Activated CD4-positive, alpha-beta T cell treated with anti-CD3 and anti-CD28 coated beads, Interleukin-2, amount 10 ng/mL, durations not matched to agents 7 days and 5 days (primary cell): ENCODE measurements around the gene NBR1. TPM values are rescaled to one million over a fixed set of nuclear protein-coding genes. Genes with fewer than 3 reads are reported as not detected.
A peak's percentile ranks its signal among the peaks of the same experiment; 100 is the strongest.
"Not testable (repeated sequence)": the region's sequence is repeated elsewhere in the genome, so short reads cannot be mapped to it uniquely, and the experiment has no call there.

Experiments used
- CTCF ChIA-PET: fragments of 350-600 bp; sonication (Branson Sonifier 250); formaldehyde crosslinking; loops from one replicate; lab custom pipeline; 2021; ENCODE audit warnings: antibody characterized with exemption; lab: Charles Lee
- POLR2A ChIA-PET: fragments of 350-600 bp; sonication (Branson Sonifier 250); formaldehyde crosslinking; loops from one replicate; lab custom pipeline; 2021; ENCODE audit warnings: antibody characterized with exemption; lab: Charles Lee
- DNase-seq: peaks from one replicate; pipeline ENCODE4 v3.0.0-alpha.2; 2020
- H3K27ac Mint-ChIP-seq: one replicate; pipeline ENCODE4 v1.8.0; 2021; ENCODE audit warnings: mild to moderate bottlenecking, moderate library complexity, mixed read lengths
- H3K27me3 Mint-ChIP-seq: one replicate; pipeline ENCODE4 v1.8.0; 2021; ENCODE audit warnings: mixed read lengths
- H3K36me3 Mint-ChIP-seq: one replicate; pipeline ENCODE4 v1.8.0; 2021; ENCODE audit warnings: low read depth, mixed read lengths
- H3K4me1 Mint-ChIP-seq: one replicate; pipeline ENCODE4 v1.8.0; 2021; ENCODE audit warnings: mixed read lengths
- H3K4me3 Mint-ChIP-seq: one replicate; pipeline ENCODE4 v1.8.0; 2021; ENCODE audit warnings: mild to moderate bottlenecking, moderate library complexity, mixed read lengths
- H3K9me3 Mint-ChIP-seq: one replicate; pipeline ENCODE4 v1.8.0; 2021; ENCODE audit warnings: mixed read lengths
- total RNA-seq, 2 experiments: library from RNA; stranded (reverse); gene quantifications; one replicate each; pipeline ENCODE4 v1.2.3, GENCODE V29; 2021

Gene NBR1
- total RNA-seq, 2 experiments from 2014 or later, result 53.9 to 54.3 TPM

DNA sequence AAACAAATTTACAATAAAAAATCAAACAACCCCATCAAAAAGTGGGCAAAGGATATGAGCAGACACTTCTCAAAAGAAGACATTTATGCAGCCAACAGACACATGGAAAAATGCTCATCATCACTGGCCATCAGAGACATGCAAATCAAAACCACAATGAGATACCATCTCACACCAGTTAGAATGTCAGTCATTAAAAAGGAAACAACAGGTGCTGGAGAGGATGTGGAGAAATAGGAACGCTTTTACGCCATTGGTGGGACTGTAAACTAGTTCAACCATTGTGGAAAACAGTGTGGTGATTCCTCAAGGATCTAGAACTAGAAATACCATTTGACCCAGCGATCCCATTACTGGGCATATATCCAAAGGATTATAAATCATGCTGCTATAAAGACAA lies 34.4 kb upstream of the NBR1 start:
- H3K27ac Mint-ChIP-seq, POLR2A ChIA-PET, H3K4me1 Mint-ChIP-seq, H3K27me3 Mint-ChIP-seq, DNase-seq, H3K4me3 Mint-ChIP-seq, H3K9me3 Mint-ChIP-seq, CTCF ChIA-PET: not testable (repeated sequence)
- peaks cover 18% of the 10 kb centered on the region for H3K36me3 Mint-ChIP-seq

DNA sequence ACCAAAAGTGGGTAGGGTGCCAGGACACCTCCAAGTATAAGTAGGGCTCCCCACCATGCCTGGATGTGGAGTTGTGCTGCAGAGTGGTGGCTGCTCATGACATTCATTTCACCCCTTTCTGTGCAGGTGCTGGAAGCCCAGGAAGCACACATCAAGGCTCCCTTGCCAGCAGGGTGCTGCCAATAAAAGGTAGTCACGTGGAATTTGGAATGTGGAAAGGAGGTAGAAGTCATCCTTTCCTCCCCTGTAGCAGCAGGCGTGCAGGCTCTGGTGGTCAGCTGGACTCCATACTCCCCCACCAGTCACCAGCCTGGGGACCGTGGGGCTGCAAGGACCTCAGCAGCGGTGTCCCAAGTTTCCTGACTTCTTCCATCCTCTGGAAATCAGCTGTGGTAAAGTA lies 32.5 kb upstream of the NBR1 start:
- H3K27ac Mint-ChIP-seq, DNase-seq, H3K27me3 Mint-ChIP-seq, POLR2A ChIA-PET, H3K4me3 Mint-ChIP-seq, H3K4me1 Mint-ChIP-seq, H3K9me3 Mint-ChIP-seq: not testable (repeated sequence)
- CTCF ChIA-PET, result interaction anchor here (0.7 kb wide), 1 partner anchor 83 kb away, joined by 4 read pairs; no protein-coding TSS in a partner anchor
- H3K36me3 Mint-ChIP-seq, result peaks cover 15% of the 10 kb centered on the region

DNA sequence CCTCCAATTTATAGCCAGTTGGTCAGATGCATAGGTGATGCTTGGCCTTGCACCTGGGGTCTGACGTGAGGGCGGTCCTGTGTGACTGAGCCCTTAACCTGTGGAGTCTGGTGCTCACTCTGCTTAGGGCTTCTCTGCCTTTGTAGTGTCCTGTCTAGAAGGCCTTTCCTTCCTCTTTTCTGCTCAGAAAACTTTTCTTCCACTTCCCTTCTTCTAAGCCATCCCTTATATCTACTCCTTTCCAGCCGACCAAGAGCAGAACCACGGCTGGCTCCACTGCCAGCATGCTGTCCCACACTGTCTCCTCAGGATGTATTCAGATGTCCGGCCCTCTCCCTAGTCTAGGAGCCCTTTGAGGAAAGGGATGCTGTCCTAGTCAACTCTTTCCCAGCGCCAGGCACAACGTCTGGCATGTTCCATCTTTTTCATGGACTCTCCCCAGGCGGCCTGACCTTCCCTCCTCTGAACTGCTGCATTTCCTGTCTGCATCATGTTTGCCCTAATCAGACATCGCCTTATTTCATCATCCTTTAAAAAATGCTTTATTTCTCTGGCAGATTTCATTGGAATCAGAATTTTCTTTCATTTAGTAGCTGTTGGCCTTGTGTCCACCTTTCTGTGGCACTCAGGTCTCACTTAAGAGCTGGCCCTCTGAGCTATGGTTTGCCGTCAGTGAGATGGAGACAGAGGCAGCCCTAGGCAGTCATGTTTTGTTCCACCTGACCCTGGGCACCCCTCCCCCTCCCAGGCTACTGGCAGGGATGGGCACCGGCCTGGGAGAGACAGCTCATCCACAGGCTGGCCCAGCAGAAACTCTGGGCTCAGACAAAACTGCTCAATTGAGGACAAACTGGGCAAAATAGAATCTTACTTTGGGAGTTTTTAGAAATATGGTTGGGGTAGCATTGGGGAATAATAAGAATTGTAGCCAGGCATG lies 30.4 kb upstream of the NBR1 start:
- Mint-ChIP-seq H3K27me3 (no peaks in the 10 kb centered on the region), H3K27ac (no peak overlapping the region), H3K36me3 (peaks cover 3% of the 10 kb centered on the region), H3K9me3 (no peaks in the 10 kb centered on the region), H3K4me1 (peaks cover 10% of the 10 kb centered on the region), H3K4me3 (no peak overlapping the region)
- DNase-seq, result no peak
- CTCF ChIA-PET, result interaction anchor here (1.0 to 1.2 kb wide), 2 partner anchors 12 to 14 kb away, joined by 3 to 7 read pairs; no protein-coding TSS in a partner anchor
- POLR2A ChIA-PET, result interaction anchor here (0.6 kb wide), 1 partner anchor 19 kb away, joined by 3 read pairs; no protein-coding TSS in a partner anchor

DNA sequence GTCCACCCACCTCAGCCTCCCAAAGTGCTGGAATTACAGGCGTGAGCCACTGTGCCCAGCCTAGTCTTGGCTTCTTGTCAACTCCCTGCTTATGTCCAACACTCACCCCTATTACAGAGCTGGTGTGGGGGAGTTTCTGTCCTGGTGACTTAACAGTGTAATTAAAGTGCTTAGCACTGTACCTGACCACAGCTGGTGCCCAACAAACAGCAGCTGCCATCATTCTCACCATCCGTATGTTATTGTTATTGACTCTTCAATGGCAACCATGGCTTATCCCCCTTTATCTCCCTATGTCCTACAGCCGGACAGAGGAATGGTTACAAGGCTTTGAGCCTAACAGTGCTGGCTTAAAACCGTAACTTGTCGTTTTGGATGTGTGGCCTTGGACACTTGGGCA lies 28.9 kb upstream of the NBR1 start:
- Mint-ChIP-seq H3K4me3 (no peak overlapping the region), H3K9me3 (no peaks in the 10 kb centered on the region), H3K27ac (no peak overlapping the region), H3K27me3 (no peaks in the 10 kb centered on the region), H3K36me3 (no peaks in the 10 kb centered on the region), H3K4me1 (no peaks in the 10 kb centered on the region)
- POLR2A ChIA-PET, result no interaction called here
- no peak for DNase-seq
- CTCF ChIA-PET, result no interaction called here

DNA sequence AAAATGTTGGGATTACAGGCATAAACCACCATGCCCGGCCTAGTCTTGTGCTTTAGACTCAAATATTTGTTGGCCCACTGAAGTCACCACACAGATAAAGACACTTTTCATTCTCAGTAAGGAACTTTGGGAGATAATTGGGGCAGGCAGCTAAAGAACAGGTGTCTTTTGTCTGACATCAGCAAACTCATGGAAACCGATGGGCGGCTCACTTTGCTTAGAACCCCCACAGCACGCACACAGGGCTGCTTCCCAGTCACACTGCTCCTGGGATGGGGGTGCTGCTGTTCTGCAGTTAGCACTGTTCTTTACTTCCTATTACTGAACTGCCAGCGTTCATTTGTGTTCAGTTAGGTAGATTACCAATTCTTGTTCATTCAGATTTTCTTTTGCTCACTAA lies 27.8 kb upstream of the NBR1 start:
- H3K27ac Mint-ChIP-seq, result no peak overlapping the region
- ChIA-PET CTCF (no interaction called here), POLR2A (no interaction called here)
- no peak for DNase-seq
- H3K4me1 Mint-ChIP-seq, result no peaks in the 10 kb centered on the region
- no peaks in the 10 kb centered on the region for H3K27me3 Mint-ChIP-seq
- H3K4me3 Mint-ChIP-seq, result no peak overlapping the region
- no peaks in the 10 kb centered on the region for H3K9me3 Mint-ChIP-seq
- H3K36me3 Mint-ChIP-seq, result no peaks in the 10 kb centered on the region

DNA sequence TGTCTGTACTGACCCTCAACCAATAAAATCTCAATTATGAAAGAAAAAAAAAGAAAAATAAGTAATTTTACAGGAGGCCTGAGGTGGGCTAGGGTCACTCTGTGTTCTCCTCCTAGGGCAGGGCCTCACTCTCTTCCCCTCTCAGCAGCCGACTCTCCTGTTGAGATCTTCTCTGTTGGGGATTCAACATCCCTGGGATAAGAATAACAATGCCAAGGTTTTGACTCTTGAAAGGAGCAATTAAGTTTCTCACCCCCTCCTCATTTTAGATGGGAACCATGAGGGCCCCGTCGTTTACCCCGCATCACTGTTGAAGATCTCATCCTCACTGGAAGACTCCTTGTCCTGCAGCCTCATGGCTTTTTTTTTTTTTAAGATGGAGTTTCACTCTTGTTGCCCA lies 24.4 kb upstream of the NBR1 start:
- H3K4me3 Mint-ChIP-seq, result no peak overlapping the region
- no peaks in the 10 kb centered on the region for H3K9me3 Mint-ChIP-seq
- ChIA-PET CTCF (no interaction called here), POLR2A (no interaction called here)
- H3K36me3 Mint-ChIP-seq, result no peaks in the 10 kb centered on the region
- no peak for DNase-seq
- no peak overlapping the region for H3K27ac Mint-ChIP-seq
- no peaks in the 10 kb centered on the region for H3K4me1 Mint-ChIP-seq
- H3K27me3 Mint-ChIP-seq, result no peaks in the 10 kb centered on the region

DNA sequence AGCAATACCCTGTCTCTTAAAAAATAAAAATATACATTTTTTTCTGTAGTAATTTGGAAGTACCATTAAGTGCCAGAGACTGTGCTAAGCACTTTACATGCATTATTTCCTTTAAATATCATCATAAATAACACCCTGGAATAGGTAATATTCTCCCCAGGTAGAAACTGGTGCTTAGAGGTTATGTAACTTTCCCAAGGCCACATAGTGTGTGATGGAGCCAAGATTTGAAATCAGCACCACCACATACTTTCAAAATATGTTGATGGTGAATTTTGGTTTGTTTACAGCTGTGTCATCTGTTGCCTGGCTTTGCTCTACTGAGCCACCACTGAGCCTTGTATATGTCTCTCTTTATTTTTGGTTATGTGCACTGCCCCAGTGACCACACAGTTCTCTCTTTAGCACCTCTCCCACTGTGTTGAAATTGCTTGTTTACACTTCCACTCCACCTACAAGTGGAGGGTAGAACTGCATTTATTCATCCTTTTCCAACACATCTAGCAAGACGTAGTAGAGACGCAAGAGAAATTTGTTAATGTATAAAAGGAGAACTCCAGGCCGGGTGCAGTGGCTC lies 19.0 kb upstream of the NBR1 start:
- H3K4me3 Mint-ChIP-seq, result no peak overlapping the region

DNA sequence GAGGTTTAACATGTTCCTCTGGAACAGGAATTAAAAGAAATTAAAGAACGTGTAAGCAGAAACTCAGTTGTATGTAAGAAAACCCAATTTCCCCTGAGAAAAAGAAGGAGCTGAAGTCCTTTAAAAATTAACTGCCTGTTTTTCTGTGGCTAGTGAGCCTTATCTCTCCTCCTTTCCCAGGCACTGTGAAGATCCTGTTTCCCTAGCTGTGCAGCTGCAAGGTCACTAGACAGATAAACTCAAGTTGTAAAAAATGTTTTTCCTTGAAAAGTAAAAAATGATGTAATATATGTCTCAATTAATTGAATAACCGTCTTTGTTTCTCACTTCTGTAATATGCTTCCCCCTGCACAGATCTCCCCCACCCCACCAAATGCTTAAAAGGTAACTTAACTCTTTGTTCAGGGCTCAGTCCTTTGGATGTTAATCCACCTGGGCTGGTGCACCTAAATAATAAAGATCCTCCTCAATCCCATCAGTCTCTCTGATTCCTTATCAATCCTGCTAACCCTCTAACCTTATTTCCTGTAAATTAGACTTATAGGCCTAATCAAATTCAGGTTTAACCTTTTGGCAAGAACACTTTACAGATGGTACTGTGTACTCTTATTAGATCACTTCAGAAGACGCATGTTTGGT lies 17.7 kb upstream of the NBR1 start:
- H3K4me1 Mint-ChIP-seq, POLR2A ChIA-PET, H3K9me3 Mint-ChIP-seq, DNase-seq, H3K27ac Mint-ChIP-seq, H3K4me3 Mint-ChIP-seq, H3K27me3 Mint-ChIP-seq, H3K36me3 Mint-ChIP-seq: not testable (repeated sequence)
- CTCF ChIA-PET, result interaction anchor here (0.5 kb wide), 1 partner anchor 245 kb away, joined by 3 read pairs; no protein-coding TSS in a partner anchor

More for the DNA sequence above, 19.0 kb upstream of the NBR1 start:
- POLR2A ChIA-PET, result interaction anchor here (0.6 kb wide), 1 partner anchor 118 kb away, joined by 3 read pairs; no protein-coding TSS in a partner anchor
- no peak overlapping the region for H3K27ac Mint-ChIP-seq
- CTCF ChIA-PET, result no interaction called here
- H3K4me1 Mint-ChIP-seq, result no peaks in the 10 kb centered on the region
- no peaks in the 10 kb centered on the region for H3K27me3 Mint-ChIP-seq
- peaks cover 8% of the 10 kb centered on the region for H3K36me3 Mint-ChIP-seq
- no peak for DNase-seq
- peaks cover 7% of the 10 kb centered on the region for H3K9me3 Mint-ChIP-seq

DNA sequence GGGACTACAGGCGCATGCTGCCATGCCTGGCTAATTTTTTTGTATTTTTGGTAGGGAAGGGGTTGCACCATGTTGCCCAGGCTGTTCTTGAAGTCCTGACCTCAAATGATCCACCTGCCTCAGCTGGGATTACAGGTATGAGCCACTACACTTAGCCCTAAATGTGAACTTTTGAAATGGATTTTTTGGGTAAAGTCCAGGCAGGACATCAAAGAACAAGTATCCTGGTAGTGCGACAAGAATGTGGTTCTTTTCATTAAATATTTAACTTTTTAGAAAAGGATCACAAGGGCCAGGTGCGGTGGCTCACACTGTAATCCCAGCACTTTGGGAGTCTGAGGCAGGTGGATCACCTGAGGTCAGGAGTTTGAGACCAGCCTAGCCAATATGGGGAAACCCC lies 15.3 kb upstream of the NBR1 start:
- no peak overlapping the region for H3K4me3 Mint-ChIP-seq
- ChIA-PET POLR2A (no interaction called here), CTCF (interaction anchor here (0.5 kb wide), 1 partner anchor 343 kb away, joined by 4 read pairs; no protein-coding TSS in a partner anchor)
- H3K27me3 Mint-ChIP-seq, result no peaks in the 10 kb centered on the region
- DNase-seq, result no peak
- H3K27ac Mint-ChIP-seq, result no peak overlapping the region
- H3K4me1 Mint-ChIP-seq, result no peaks in the 10 kb centered on the region
- peaks cover 8% of the 10 kb centered on the region for H3K36me3 Mint-ChIP-seq
- peaks cover 7% of the 10 kb centered on the region for H3K9me3 Mint-ChIP-seq

DNA sequence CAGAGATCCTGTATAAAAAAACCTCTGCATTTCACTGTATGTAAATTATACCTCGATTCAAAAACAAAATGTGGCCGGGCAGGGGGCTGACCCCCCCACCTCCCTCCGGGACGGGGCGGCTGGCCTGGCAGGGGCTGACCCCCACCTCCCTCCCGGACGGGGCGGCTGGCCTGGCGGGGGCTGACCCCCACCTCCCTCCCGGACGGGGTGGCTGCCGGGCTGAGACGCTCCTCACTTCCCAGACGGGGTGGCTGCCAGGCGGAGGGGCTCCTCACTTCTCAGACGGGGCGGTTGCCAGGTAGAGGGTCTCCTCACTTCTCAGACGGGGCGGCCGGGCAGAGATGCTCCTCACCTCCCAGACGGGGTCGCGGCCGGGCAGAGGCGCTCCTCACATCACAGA lies 11.8 kb upstream of the NBR1 start:
- H3K4me1 Mint-ChIP-seq, H3K36me3 Mint-ChIP-seq, DNase-seq, CTCF ChIA-PET, H3K27me3 Mint-ChIP-seq, H3K4me3 Mint-ChIP-seq, H3K27ac Mint-ChIP-seq, POLR2A ChIA-PET, H3K9me3 Mint-ChIP-seq: not testable (repeated sequence)

DNA sequence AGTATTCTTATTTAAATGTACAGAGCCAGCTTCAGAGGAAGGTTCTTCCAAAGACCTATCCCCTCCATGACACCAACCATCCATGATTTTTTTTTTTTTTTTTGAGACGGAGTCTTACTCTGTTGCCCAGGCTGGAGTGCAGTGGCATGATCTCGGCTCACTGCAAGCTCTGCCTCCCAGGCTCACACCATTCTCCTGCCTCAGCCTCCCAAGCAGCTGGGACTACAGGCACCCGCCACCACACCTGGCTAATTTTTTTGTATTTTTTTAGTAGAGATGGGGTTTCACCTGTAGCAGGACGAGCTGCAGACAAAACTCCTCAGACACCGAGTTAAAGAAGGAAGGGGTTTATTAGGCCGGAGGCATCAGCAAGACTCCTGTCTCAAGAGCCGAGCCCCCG lies 11.1 kb upstream of the NBR1 start:
- H3K27me3 Mint-ChIP-seq, H3K4me1 Mint-ChIP-seq, POLR2A ChIA-PET, H3K4me3 Mint-ChIP-seq, DNase-seq, H3K9me3 Mint-ChIP-seq, H3K36me3 Mint-ChIP-seq, CTCF ChIA-PET: not testable (repeated sequence)
- peak overlapping the region; percentile 57 for H3K27ac Mint-ChIP-seq

DNA sequence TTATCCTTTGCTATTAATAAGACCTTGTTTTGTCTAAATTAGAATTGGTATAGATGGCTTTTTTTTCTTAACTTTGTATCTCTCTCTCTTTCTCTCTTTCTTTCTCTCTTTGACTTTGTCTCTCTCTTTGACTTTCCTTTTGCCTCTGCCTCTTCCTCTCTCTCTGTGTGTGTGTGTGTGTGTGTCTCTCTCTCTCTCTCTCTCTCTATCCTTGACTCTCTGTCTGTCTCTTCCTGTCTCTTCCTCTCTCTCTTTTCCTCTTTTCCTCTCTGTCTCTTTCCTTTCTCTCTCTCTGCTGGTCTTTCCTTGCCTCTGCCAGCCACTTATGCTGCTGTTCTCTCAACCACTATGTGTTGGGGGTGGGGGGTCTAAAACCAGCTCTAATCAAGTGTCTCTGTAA lies 5.0 kb upstream of the NBR1 start:
- Mint-ChIP-seq H3K4me1 (peaks cover 11% of the 10 kb centered on the region), H3K27ac (peak overlapping the region; percentile 55)
- POLR2A ChIA-PET, H3K27me3 Mint-ChIP-seq, DNase-seq, H3K9me3 Mint-ChIP-seq, CTCF ChIA-PET, H3K4me3 Mint-ChIP-seq, H3K36me3 Mint-ChIP-seq: not testable (repeated sequence)
